ENCODE results near the gene SLC7A9. TPM values are rescaled to one million over a fixed set of nuclear protein-coding genes. Genes with fewer than 3 reads are reported as not detected.

Gene SLC7A9
- total and polyA plus RNA-seq, 10 of the 15 experiments (the other 5 are each of a cell fraction or from before 2014, with no cell fraction given): 0.13 to 0.17 TPM; not detected in 8

GRCh38 chr19:32877977-32878745, 8.6 kb upstream of the SLC7A9 start:
- no peaks in the 10 kb centered on the region for H3K79me2 ChIP-seq (ENCODE audit: control insufficient read depth, insufficient read depth, low read length)
- H3K4me3 ChIP-seq: no peak overlapping the region
- ChIA-PET RAD21 (ENCODE audit: unreplicated experiment) (no interaction called here), CTCF (no interaction called here), POLR2A (no interaction called here), SMC1A (ENCODE audit: uncharacterized antibody, unreplicated experiment) (no interaction called here)
- H3K9ac ChIP-seq (ENCODE audit: control insufficient read depth, insufficient read depth, low read length): no peak overlapping the region
- H3K4me1 ChIP-seq (ENCODE audit: control insufficient read depth, insufficient read depth, low read length): no peaks in the 10 kb centered on the region
- no peaks in the 10 kb centered on the region for H3K9me3 ChIP-seq (replicated peaks; ENCODE audit: control insufficient read depth, insufficient read depth, low read length)
- BruUV-seq (replicated peaks): no TSS peak
- no peaks in the 10 kb centered on the region for H3K36me3 ChIP-seq (ENCODE audit: control insufficient read depth in 2 of 2, insufficient read depth in 2 of 2, low read length in 1 of 2)
- DNase-seq (ENCODE audit: low read depth, low spot score) (no peak), ATAC-seq (no peak), FAIRE-seq (no peak)
- intact Hi-C loops (cut with micrococcal nuclease; ENCODE audit: unreplicated experiment) (no loop called here), in situ Hi-C loops (cut with MboI) (no loop called here)
- no peak for TF ChIP-seq MXI1 (IDR thresholded peaks at IDR 0.05; ENCODE audit: low read depth, low read length)
- TF ChIP-seq HCFC1 (IDR thresholded peaks at IDR 0.05; ENCODE audit: low read length): no peak
- no peak for TF ChIP-seq MYC (IDR thresholded peaks at IDR 0.05; ENCODE audit: insufficient read depth, insufficient read length, insufficient replicate concordance, low read length, severe bottlenecking)
- TF ChIP-seq BRCA1 (IDR thresholded peaks at IDR 0.05; ENCODE audit: low read depth, low read length): no peak
- TF ChIP-seq E2F4 (IDR thresholded peaks at IDR 0.05; ENCODE audit: low read depth, low read length): no peak
- TF ChIP-seq FOXK2 (IDR thresholded peaks at IDR 0.05): no peak
- WGBS (ENCODE audit: insufficient coverage, insufficient replicate concordance, low lambda C conversion rate, missing lambda C conversion rate): 85% methylated on average over 14 of the region's 14 CpGs
- no peaks in the 10 kb centered on the region for H4K20me1 ChIP-seq (ENCODE audit: control insufficient read depth, insufficient read depth)
- no peak overlapping the region for H3K4me2 ChIP-seq (ENCODE audit: control insufficient read depth, insufficient read depth)
- H2AFZ ChIP-seq (ENCODE audit: control insufficient read depth, low read depth, low read length): no peak overlapping the region
- no peak overlapping the region for H3K27ac ChIP-seq (ENCODE audit: control insufficient read depth, insufficient read depth)
- no peaks in the 10 kb centered on the region for H3K27me3 ChIP-seq (replicated peaks in 1 of 2; ENCODE audit: control insufficient read depth in 2 of 2, insufficient read depth in 2 of 2, low read length in 1 of 2)
